HG03060 (cell line): ENCODE results near the gene GLT1D1.

Source experiments
- ATAC-seq: cut with Tn5 transposase; IDR thresholded peaks from one replicate; pipeline ENCODE4 v1.9.1; 2021; ENCODE audit warnings: low read depth, moderate number of reproducible peaks; ENCODE audit not compliant: unreplicated experiment

GLT1D1 gene

GRCh38 chr12:128991716-128992115, 138.4 kb downstream of the GLT1D1 start:
- ATAC-seq = no peak

DNA sequence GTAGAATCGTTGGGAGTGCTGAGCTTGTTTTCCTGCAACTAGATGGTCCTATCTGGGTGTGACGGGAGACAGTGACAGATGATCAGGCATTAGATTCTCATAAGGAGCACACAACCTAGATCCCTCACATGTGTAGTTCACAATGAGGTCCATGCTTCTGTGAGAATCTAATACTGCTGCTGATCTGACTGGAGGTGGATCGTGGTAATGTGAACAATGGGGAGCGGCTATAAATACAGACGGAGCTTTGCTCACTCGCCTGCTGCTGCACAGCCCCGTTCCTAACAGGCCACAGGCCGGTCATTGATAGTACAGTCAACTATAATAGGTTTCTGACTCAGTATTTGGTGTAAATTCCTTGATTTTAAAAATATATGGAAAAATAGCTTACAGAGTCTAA, 138.8 kb downstream of the GLT1D1 start:
- ATAC-seq = no peak

GRCh38 chr12:128992550-128992949, 139.3 kb downstream of the GLT1D1 start:
- no peak for ATAC-seq

DNA sequence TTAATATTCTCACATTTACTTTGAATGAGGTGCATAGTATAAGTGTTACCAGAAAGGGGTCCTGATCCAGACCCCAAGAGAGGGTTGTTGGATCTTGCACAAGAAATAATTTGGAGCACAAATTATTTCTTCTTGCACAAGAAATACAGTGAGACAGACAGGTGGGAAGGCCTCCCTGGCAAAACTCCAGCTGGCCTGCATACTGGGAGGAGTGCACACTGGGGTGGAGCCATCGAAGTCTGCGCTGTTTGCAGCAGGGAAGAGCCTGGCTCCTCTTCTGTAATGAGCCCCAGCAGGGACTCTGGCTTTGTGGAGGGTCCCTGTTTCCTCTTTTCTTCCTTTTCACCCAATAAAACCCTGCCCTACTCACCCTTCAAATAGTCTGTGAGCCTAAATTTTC, 141.6 kb downstream of the GLT1D1 start:
- ATAC-seq = no peak

DNA sequence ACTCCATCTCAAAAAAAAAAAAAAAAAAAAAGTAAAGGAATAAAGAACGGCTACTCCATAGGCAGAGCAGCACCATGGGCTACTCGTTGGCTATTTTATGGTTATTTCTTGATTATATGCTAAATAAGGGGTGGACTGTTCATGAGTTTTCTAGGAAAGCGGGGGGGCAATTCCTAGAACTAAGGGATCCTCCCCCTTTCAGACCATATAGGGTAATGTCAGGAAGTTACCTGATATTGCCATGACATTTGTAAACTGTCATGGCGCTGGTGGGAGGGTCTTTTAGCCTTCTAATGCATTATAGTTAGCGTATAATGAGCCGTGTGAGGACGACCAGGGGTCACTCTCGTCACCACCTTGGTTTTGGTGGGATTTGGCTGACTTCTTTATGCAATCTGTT, 142.3 kb downstream of the GLT1D1 start:
- ATAC-seq = no peak

- no peak for ATAC-seq
Observed at GRCh38 chr12:129001826-129002225, 148.5 kb downstream of the GLT1D1 start.

DNA sequence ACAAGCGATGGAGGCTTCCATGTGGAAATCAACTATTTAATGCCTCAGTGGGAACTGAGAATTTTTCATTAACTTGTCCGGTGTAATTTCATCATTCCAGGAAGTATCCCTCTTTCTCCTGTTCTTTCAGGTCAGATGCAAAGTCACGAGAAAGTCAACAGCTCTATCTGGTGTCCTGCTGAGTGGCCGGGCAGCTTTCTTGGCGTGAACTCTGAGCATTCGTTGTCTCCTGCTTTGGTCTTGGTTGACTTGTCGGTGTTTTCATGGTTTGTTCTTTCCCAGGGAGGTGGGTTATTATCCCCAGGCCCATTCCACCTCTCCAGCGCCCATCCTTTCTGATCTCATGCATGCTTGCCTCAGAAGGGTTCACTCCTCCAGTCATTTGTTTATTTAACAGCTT, 149.1 kb downstream of the GLT1D1 start:
- ATAC-seq = no peak

GRCh38 chr12:129005416-129005815, 152.1 kb downstream of the GLT1D1 start:
- no peak for ATAC-seq

- ATAC-seq = no peak
Observed at GRCh38 chr12:129005829-129006228, 152.6 kb downstream of the GLT1D1 start.

- no peak for ATAC-seq
Observed at GRCh38 chr12:129009833-129010622, 156.8 kb downstream of the GLT1D1 start.

DNA sequence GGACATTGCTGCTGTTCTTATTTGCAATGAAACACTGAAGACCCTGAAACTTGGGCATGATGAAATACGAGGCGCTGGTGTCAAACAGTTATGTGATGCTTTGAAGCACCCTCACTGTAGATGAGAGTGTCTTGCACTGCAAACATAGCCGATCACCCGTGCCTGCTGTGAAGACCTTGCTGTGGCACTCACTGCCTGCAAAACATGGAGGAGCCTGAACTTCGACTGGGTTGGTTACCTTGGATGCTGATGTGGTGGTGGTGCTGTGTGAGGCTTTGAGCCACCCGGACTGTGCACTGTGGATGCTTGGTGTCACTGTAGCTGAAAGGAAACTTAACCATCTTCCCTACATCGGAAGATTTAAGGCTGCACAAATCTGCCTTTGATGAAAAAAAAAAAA, 162.9 kb downstream of the GLT1D1 start:
- ATAC-seq = no peak

DNA sequence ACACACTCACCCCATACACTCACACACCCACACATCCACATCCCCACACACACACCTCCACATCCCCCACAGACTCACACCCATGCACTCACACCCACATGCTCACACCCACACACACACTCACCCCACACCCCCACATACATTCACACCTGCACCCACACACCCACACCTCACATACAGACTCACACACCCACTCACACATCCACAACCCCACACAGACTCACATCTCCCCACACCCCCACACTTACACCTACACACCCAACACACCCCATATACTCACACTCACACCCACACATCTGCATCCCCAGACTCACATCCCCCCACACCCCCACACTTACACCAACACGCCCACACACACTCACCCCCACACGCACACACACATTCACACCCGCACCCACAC, 171.8 kb downstream of the GLT1D1 start:
- no peak for ATAC-seq

GRCh38 chr12:129028844-129029243, 175.6 kb downstream of the GLT1D1 start:
- no peak for ATAC-seq
